Neural cell (in vitro differentiated cells): ENCODE measurements around the gene MEGF11. TPM values are rescaled to one million over a fixed set of nuclear protein-coding genes. Genes with fewer than 3 reads are reported as not detected.

Experiments used
- H2AFZ ChIP-seq: fragments of 200-600, 300-800 bp; sonication (generic), shearing (Covaris generic); 2 replicates; pipeline ENCODE4 v1.6.0; 2014; ENCODE audit warnings: low read depth, mild to moderate bottlenecking, antibody characterized with exemption, low read length, moderate library complexity
- H3F3A ChIP-seq: fragments of 200-600 bp; shearing (Covaris generic); 2 replicates; pipeline ENCODE4 v1.6.1; 2016; ENCODE audit warnings: mild to moderate bottlenecking, moderate library complexity, mixed read lengths, antibody characterized with exemption, low read length; ENCODE audit not compliant: insufficient read depth, poor library complexity, severe bottlenecking
- H3K27ac ChIP-seq: fragments of 200-600, 300-800 bp; sonication (generic), shearing (Covaris generic); 2 replicates; pipeline ENCODE4 v1.5.1; 2014; ENCODE audit warnings: mild to moderate bottlenecking, low read length, moderate library complexity
- H3K27me3 ChIP-seq: fragments of 300-800, 200-600 bp; sonication (generic), shearing (Covaris generic); 2 replicates; pipeline ENCODE4 v1.6.0; 2014; ENCODE audit warnings: mild to moderate bottlenecking, low read depth, low read length, moderate library complexity; ENCODE audit not compliant: insufficient read depth
- H3K36me3 ChIP-seq: fragments of 300-800, 200-600 bp; sonication (generic), shearing (Covaris generic); 2 replicates; pipeline ENCODE4 v1.5.1; 2014; ENCODE audit warnings: mild to moderate bottlenecking, antibody characterized with exemption, low read length, moderate library complexity; ENCODE audit not compliant: insufficient read depth
- H3K4me2 ChIP-seq: fragments of 300-800, 200-600 bp; sonication (generic), shearing (Covaris generic); 2 replicates; pipeline ENCODE4 v1.6.0; 2014; ENCODE audit warnings: mild to moderate bottlenecking, low read length
- H3K4me3 ChIP-seq: fragments of 300-800, 200-600 bp; sonication (generic), shearing (Covaris generic); 2 replicates; pipeline ENCODE4 v1.5.1; 2014; ENCODE audit warnings: mild to moderate bottlenecking, low read length, moderate library complexity
- H3K79me2 ChIP-seq: fragments of 200-600 bp; shearing (Covaris generic); replicated peaks from 2 replicates; pipeline ENCODE4 v1.6.0; 2014; ENCODE audit warnings: mild to moderate bottlenecking, low read length, moderate library complexity; ENCODE audit not compliant: insufficient read depth
- H3K9ac ChIP-seq: fragments of 300-800, 200-600 bp; sonication (generic), shearing (Covaris generic); 2 replicates; pipeline ENCODE4 v1.6.1; 2016; ENCODE audit warnings: mild to moderate bottlenecking, low read length, mixed read lengths
- H3K9me2 ChIP-seq: fragments of 200-600 bp; shearing (Covaris generic); 2 replicates; pipeline ENCODE4 v1.6.1; 2016; ENCODE audit warnings: mild to moderate bottlenecking, low read length, mixed read lengths; ENCODE audit not compliant: insufficient read depth
- H3K9me3 ChIP-seq: fragments of 200-600, 300-800 bp; sonication (generic), shearing (Covaris generic); 2 replicates; pipeline ENCODE4 v1.6.1; 2016; ENCODE audit warnings: mild to moderate bottlenecking, mixed run types, low read length, moderate library complexity, mixed read lengths
- H4K20me1 ChIP-seq: fragments of 200-600 bp; shearing (Covaris generic); 2 replicates; pipeline ENCODE4 v1.6.1; 2016; ENCODE audit warnings: mild to moderate bottlenecking, mixed run types; ENCODE audit not compliant: insufficient read depth
- CTCF ChIP-seq: fragments of 450-650 bp; IDR thresholded peaks from 2 replicates; pipeline ENCODE4 v1.5.1; 2014; ENCODE audit warnings: antibody characterized with exemption, mild to moderate bottlenecking, moderate library complexity; ENCODE audit not compliant: poor library complexity, severe bottlenecking
- EP300 ChIP-seq: fragments of 450-650 bp; conservative IDR thresholded peaks from 2 replicates; pipeline ENCODE4 v1.6.1; 2014; ENCODE audit warnings: antibody characterized with exemption, mild to moderate bottlenecking, moderate library complexity; ENCODE audit not compliant: poor library complexity, severe bottlenecking
- EZH2 ChIP-seq: fragments of 200-600, 300-800 bp; shearing (Covaris generic), sonication (generic); IDR thresholded peaks from 2 replicates; pipeline ENCODE4 v1.6.1; 2014; ENCODE audit warnings: antibody characterized with exemption, low read length, borderline replicate concordance, mild to moderate bottlenecking; ENCODE audit not compliant: insufficient read depth, poor library complexity, severe bottlenecking
- MXI1 ChIP-seq: fragments of 450-650 bp; conservative IDR thresholded peaks from 2 replicates; pipeline ENCODE4 v1.6.1; 2014; ENCODE audit warnings: antibody characterized with exemption, mild to moderate bottlenecking; ENCODE audit not compliant: poor library complexity, severe bottlenecking
- POLR2AphosphoS5 ChIP-seq: IDR thresholded peaks from 2 replicates; pipeline ENCODE4 v1.6.1; 2012
- RAD21 ChIP-seq: fragments of 450-650 bp; conservative IDR thresholded peaks from 2 replicates; pipeline ENCODE4 v1.6.1; 2014; ENCODE audit warnings: antibody characterized with exemption, mild to moderate bottlenecking, moderate library complexity
- REST ChIP-seq: IDR thresholded peaks from 2 replicates; pipeline ENCODE4 v1.6.1; 2012; ENCODE audit warnings: borderline replicate concordance
- SMC3 ChIP-seq: fragments of 450-650 bp; conservative IDR thresholded peaks from 2 replicates; pipeline ENCODE4 v1.6.1; 2014; ENCODE audit warnings: antibody characterized with exemption, mild to moderate bottlenecking, moderate library complexity; ENCODE audit not compliant: poor library complexity
- TAF1 ChIP-seq: IDR thresholded peaks from 2 replicates; pipeline ENCODE4 v1.6.1; 2012; ENCODE audit warnings: low read depth
- polyA plus RNA-seq: library from polyadenylated mRNA; depleted of rRNA; stranded (reverse); fragments of >200 nt; gene quantifications from 2 replicates; pipeline ENCODE4 v1.2.3, GENCODE V29; 2014

MEGF11 gene
- polyA plus RNA-seq, 1 donor from 2014 or later = 0.64 TPM

GRCh38 chr15:65980824-65981456 lies 272.6 kb downstream of the MEGF11 start:
- no peaks in the 10 kb centered on the region for H3K9me2 ChIP-seq
- no peaks in the 10 kb centered on the region for H3K79me2 ChIP-seq
- no peaks in the 10 kb centered on the region for H3K9me3 ChIP-seq
- H3K27me3 ChIP-seq = peaks cover 13% of the 10 kb centered on the region
- no peak overlapping the region for H3K4me3 ChIP-seq
- H4K20me1 ChIP-seq = no peaks in the 10 kb centered on the region
- TF ChIP-seq RAD21 (peak; percentile 27), REST (no peak), POLR2AphosphoS5 (no peak), EP300 (no peak), CTCF (peak; percentile 50), SMC3 (peak; percentile 45), EZH2 (no peak), MXI1 (no peak), TAF1 (no peak)
- no peak overlapping the region for H3K27ac ChIP-seq
- no peak overlapping the region for H3K9ac ChIP-seq
- no peaks in the 10 kb centered on the region for H3F3A ChIP-seq
- no peaks in the 10 kb centered on the region for H3K36me3 ChIP-seq
- no peak overlapping the region for H3K4me2 ChIP-seq
- H2AFZ ChIP-seq = no peak overlapping the region

GRCh38 chr15:65979837-65980236 lies 273.7 kb downstream of the MEGF11 start:
- Histone ChIP-seq H3K27ac (no peak overlapping the region), H3K9me3 (no peaks in the 10 kb centered on the region), H3F3A (no peaks in the 10 kb centered on the region), H4K20me1 (no peaks in the 10 kb centered on the region), H3K4me2 (no peak overlapping the region), H3K36me3 (no peaks in the 10 kb centered on the region), H2AFZ (no peak overlapping the region), H3K27me3 (peaks cover 13% of the 10 kb centered on the region), H3K9ac (no peak overlapping the region), H3K79me2 (no peaks in the 10 kb centered on the region), H3K4me3 (no peak overlapping the region), H3K9me2 (no peaks in the 10 kb centered on the region)
- TF ChIP-seq EP300 (no peak), MXI1 (no peak)
